ENCODE measurements around the gene ETV4. TPM values are rescaled to one million over a fixed set of nuclear protein-coding genes. Genes with fewer than 3 reads are reported as not detected.

Gene ETV4
- total and polyA plus RNA-seq, 2 experiments from 2014 or later = 10.7 to 14.8 TPM

GRCh38 chr17:43584666-43585102, 38.5 kb upstream of the ETV4 start:
- H3K4me2 ChIP-seq = no peak overlapping the region
- H2AFZ ChIP-seq = no peak overlapping the region
- H4K20me1 ChIP-seq (ENCODE audit: insufficient read depth, poor library complexity, severe bottlenecking) = no peaks in the 10 kb centered on the region
- peaks cover 21% of the 10 kb centered on the region for H3K4me1 ChIP-seq (ENCODE audit: insufficient read depth)
- no peak overlapping the region for H3K4me3 ChIP-seq
- WGBS (ENCODE audit: low lambda C conversion rate, missing lambda C conversion rate) = 58% methylated on average over 6 of the region's 6 CpGs
- no peaks in the 10 kb centered on the region for H3K9me2 ChIP-seq (replicated peaks; ENCODE audit: insufficient read depth)
- H3K79me2 ChIP-seq = no peaks in the 10 kb centered on the region
- H3K27ac ChIP-seq = peak overlapping the region; percentile 59
- no peak for TF ChIP-seq EZH2 (IDR thresholded peaks at IDR 0.05; ENCODE audit: borderline replicate concordance)
- no peak for TF ChIP-seq EZH2phosphoT487 (IDR thresholded peaks at IDR 0.05; ENCODE audit: low read depth, severe bottlenecking, unreplicated experiment)
- TF ChIP-seq CTCF (IDR thresholded peaks at IDR 0.05; ENCODE audit: poor library complexity) = no peak
- peak; percentile 68 for DNase-seq (ENCODE audit: low spot score)
- no peaks in the 10 kb centered on the region for H3K36me3 ChIP-seq (replicated peaks; ENCODE audit: insufficient read depth, low read depth)
- no peaks in the 10 kb centered on the region for H3K27me3 ChIP-seq
- no peaks in the 10 kb centered on the region for H3K9me3 ChIP-seq (ENCODE audit: low read depth)

- Histone ChIP-seq H3K4me3 (no peak overlapping the region), H3K9me2 (replicated peaks; ENCODE audit: insufficient read depth) (no peaks in the 10 kb centered on the region), H4K20me1 (ENCODE audit: insufficient read depth, poor library complexity, severe bottlenecking) (no peaks in the 10 kb centered on the region), H3K27me3 (no peaks in the 10 kb centered on the region), H3K79me2 (no peaks in the 10 kb centered on the region), H3K27ac (peak overlapping the region; percentile 59), H3K9me3 (ENCODE audit: low read depth) (no peaks in the 10 kb centered on the region), H3K4me1 (ENCODE audit: insufficient read depth) (peaks cover 35% of the 10 kb centered on the region), H3K36me3 (replicated peaks; ENCODE audit: insufficient read depth, low read depth) (no peaks in the 10 kb centered on the region), H2AFZ (no peak overlapping the region), H3K4me2 (no peak overlapping the region)
- DNase-seq (ENCODE audit: low spot score) = no peak
- 93% methylated on average over 7 of the region's 7 CpGs for WGBS (ENCODE audit: low lambda C conversion rate, missing lambda C conversion rate)
- no peak for TF ChIP-seq EZH2 (IDR thresholded peaks at IDR 0.05; ENCODE audit: borderline replicate concordance)
- no peak for TF ChIP-seq EZH2phosphoT487 (IDR thresholded peaks at IDR 0.05; ENCODE audit: low read depth, severe bottlenecking, unreplicated experiment)
- TF ChIP-seq CTCF (IDR thresholded peaks at IDR 0.05; ENCODE audit: poor library complexity) = no peak
Measured at GRCh38 chr17:43583332-43583731, 37.2 kb upstream of the ETV4 start.

- Histone ChIP-seq H3K9me3 (ENCODE audit: low read depth) (no peaks in the 10 kb centered on the region), H3K79me2 (no peaks in the 10 kb centered on the region), H3K4me2 (no peak overlapping the region), H3K36me3 (replicated peaks; ENCODE audit: insufficient read depth, low read depth) (no peaks in the 10 kb centered on the region), H3K27me3 (no peaks in the 10 kb centered on the region), H2AFZ (no peak overlapping the region), H3K9me2 (replicated peaks; ENCODE audit: insufficient read depth) (no peaks in the 10 kb centered on the region), H3K4me1 (ENCODE audit: insufficient read depth) (peaks cover 47% of the 10 kb centered on the region), H4K20me1 (ENCODE audit: insufficient read depth, poor library complexity, severe bottlenecking) (no peaks in the 10 kb centered on the region), H3K27ac (no peak overlapping the region), H3K4me3 (no peak overlapping the region)
- WGBS (ENCODE audit: low lambda C conversion rate, missing lambda C conversion rate) = 94% methylated on average over 4 of the region's 4 CpGs
- no peak for DNase-seq (ENCODE audit: low spot score)
- TF ChIP-seq EZH2phosphoT487 (IDR thresholded peaks at IDR 0.05; ENCODE audit: low read depth, severe bottlenecking, unreplicated experiment) (no peak), CTCF (IDR thresholded peaks at IDR 0.05; ENCODE audit: poor library complexity) (no peak), EZH2 (IDR thresholded peaks at IDR 0.05; ENCODE audit: borderline replicate concordance) (no peak)
Measured at GRCh38 chr17:43581613-43582012, 35.5 kb upstream of the ETV4 start.

- Histone ChIP-seq H3K4me2 (no peak overlapping the region), H3K9me2 (replicated peaks; ENCODE audit: insufficient read depth) (no peaks in the 10 kb centered on the region)
- 80% methylated on average over 4 of the region's 4 CpGs for WGBS (ENCODE audit: low lambda C conversion rate, missing lambda C conversion rate)
Measured at GRCh38 chr17:43581130-43581529, 35.0 kb upstream of the ETV4 start.

More at GRCh38 chr17:43581130-43581529, 35.0 kb upstream of the ETV4 start:
- no peaks in the 10 kb centered on the region for H4K20me1 ChIP-seq (ENCODE audit: insufficient read depth, poor library complexity, severe bottlenecking)
- H3K4me3 ChIP-seq = no peak overlapping the region
- peaks cover 50% of the 10 kb centered on the region for H3K4me1 ChIP-seq (ENCODE audit: insufficient read depth)
- TF ChIP-seq CTCF (IDR thresholded peaks at IDR 0.05; ENCODE audit: poor library complexity) = no peak
- no peaks in the 10 kb centered on the region for H3K79me2 ChIP-seq
- H3K27ac ChIP-seq = no peak overlapping the region
- H2AFZ ChIP-seq = no peak overlapping the region
- no peaks in the 10 kb centered on the region for H3K9me3 ChIP-seq (ENCODE audit: low read depth)
- no peaks in the 10 kb centered on the region for H3K36me3 ChIP-seq (replicated peaks; ENCODE audit: insufficient read depth, low read depth)
- H3K27me3 ChIP-seq = no peaks in the 10 kb centered on the region
- no peak for DNase-seq (ENCODE audit: low spot score)
